ENCODE results near the gene KY. TPM values are rescaled to one million over a fixed set of nuclear protein-coding genes. Genes with fewer than 3 reads are reported as not detected.

KY gene
- total and polyA plus RNA-seq, 2 of the 13 experiments (the other 11 are each of a cell fraction or from before 2014, with no cell fraction given) = not detected

- WGBS (ENCODE audit: low lambda C conversion rate) = 60% methylated on average over 3 of the region's 3 CpGs
- no peak overlapping the region for H3K27ac ChIP-seq (ENCODE audit: extremely low read length, insufficient read depth, low read length)
These were observed 29.0 kb downstream of the KY start for GRCh38 chr3:134621854-134622253.

More at GRCh38 chr3:134621854-134622253, 29.0 kb downstream of the KY start:
- no peak overlapping the region for H3K4me3 ChIP-seq (replicated peaks in 1 of 3; ENCODE audit: insufficient read depth in 1 of 3, low read depth in 2 of 3, low read length in 3 of 3)
- no peak for ATAC-seq
- BruUV-seq (replicated peaks) = no TSS peak
- peaks cover 0 to 3% of the 10 kb centered on the region in 2 experiments; a peak in 1 of 5 replicates for H3K27me3 ChIP-seq (ENCODE audit: control insufficient read depth in 1 of 2, insufficient read depth in 2 of 2, low read length in 2 of 2)
- H3K79me2 ChIP-seq (ENCODE audit: insufficient read depth, low read length) = no peaks in the 10 kb centered on the region
- CTCF ChIA-PET (ENCODE audit: low intra/inter-chr PET ratio, low total read pairs) = no interaction called here
- 0 out of 2 replicates have a peak, but pooled peaks cover 8% of the 10 kb centered on the region for H3K4me1 ChIP-seq (ENCODE audit: insufficient read depth, low read length)
- no peak for DNase-seq (ENCODE audit: low spot score)
- H3K36me3 ChIP-seq (replicated peaks in 1 of 2; ENCODE audit: control insufficient read depth in 1 of 2, insufficient read depth in 2 of 2, low read length in 2 of 2) = no peaks in the 10 kb centered on the region
- H4K20me1 ChIP-seq (ENCODE audit: insufficient read depth, low read length) = no peaks in the 10 kb centered on the region
- no peak overlapping the region for H2AFZ ChIP-seq (ENCODE audit: low read length)
- H3K9ac ChIP-seq (ENCODE audit: insufficient read depth, low read depth, low read length) = no peak overlapping the region
- intact Hi-C loops (cut with micrococcal nuclease; ENCODE audit: unreplicated experiment) (no loop called here), in situ Hi-C loops (cut with HindIII; ENCODE audit: extremely low pct_ligation_motif_present, low pct_unique_long_range_greater_than_20kb) (loop anchor here (25.0 kb wide), 2 partner anchors 890 to 1265 kb away; no protein-coding TSS in a partner anchor)
- TF ChIP-seq, protein P1, sequence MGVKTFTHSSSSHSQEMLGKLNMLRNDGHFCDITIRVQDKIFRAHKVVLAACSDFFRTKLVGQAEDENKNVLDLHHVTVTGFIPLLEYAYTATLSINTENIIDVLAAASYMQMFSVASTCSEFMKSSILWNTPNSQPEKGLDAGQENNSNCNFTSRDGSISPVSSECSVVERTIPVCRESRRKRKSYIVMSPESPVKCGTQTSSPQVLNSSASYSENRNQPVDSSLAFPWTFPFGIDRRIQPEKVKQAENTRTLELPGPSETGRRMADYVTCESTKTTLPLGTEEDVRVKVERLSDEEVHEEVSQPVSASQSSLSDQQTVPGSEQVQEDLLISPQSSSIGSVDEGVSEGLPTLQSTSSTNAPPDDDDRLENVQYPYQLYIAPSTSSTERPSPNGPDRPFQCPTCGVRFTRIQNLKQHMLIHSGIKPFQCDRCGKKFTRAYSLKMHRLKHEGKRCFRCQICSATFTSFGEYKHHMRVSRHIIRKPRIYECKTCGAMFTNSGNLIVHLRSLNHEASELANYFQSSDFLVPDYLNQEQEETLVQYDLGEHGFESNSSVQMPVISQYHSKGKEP (CRISPR knock-in tag; IDR thresholded peaks at IDR 0.05) = no peak
- TF ChIP-seq PHF5A (CRISPR knock-in tag; IDR thresholded peaks at IDR 0.05; ENCODE audit: low read depth, unreplicated experiment) (no peak), ZKSCAN5 (CRISPR knock-in tag; IDR thresholded peaks at IDR 0.05) (no peak), ZNF484 (CRISPR knock-in tag; IDR thresholded peaks at IDR 0.05; ENCODE audit: borderline replicate concordance, low read depth) (no peak), ZNF597 (CRISPR knock-in tag; IDR thresholded peaks at IDR 0.05) (no peak), ZIK1 (CRISPR knock-in tag; IDR thresholded peaks at IDR 0.05; ENCODE audit: borderline replicate concordance, low read depth) (no peak), DNMT1 (CRISPR knock-in tag; IDR thresholded peaks at IDR 0.05) (no peak), ZNF777 (CRISPR knock-in tag; IDR thresholded peaks at IDR 0.05) (no peak), PLSCR1 (CRISPR knock-in tag; IDR thresholded peaks at IDR 0.05; ENCODE audit: borderline replicate concordance) (no peak), ZNF616 (CRISPR knock-in tag; IDR thresholded peaks at IDR 0.05; ENCODE audit: low read depth) (no peak), ZNF317 (CRISPR knock-in tag; IDR thresholded peaks at IDR 0.05) (no peak), TEAD2 (CRISPR knock-in tag; IDR thresholded peaks at IDR 0.05) (no peak), PAWR (CRISPR knock-in tag; IDR thresholded peaks at IDR 0.05; ENCODE audit: borderline replicate concordance) (no peak), ASH2L (IDR thresholded peaks at IDR 0.05; ENCODE audit: insufficient read length, low read depth, low read length) (no peak)
- POLR2A ChIA-PET = no interaction called here
- no peak overlapping the region for H3K4me2 ChIP-seq (ENCODE audit: low read depth, low read length)
- H3K9me3 ChIP-seq (ENCODE audit: low read length) = no peaks in the 10 kb centered on the region
- no peak for FAIRE-seq
